K562 (cell line): ENCODE measurements around the gene CMTR1. TPM values are rescaled to one million over a fixed set of nuclear protein-coding genes. Genes with fewer than 3 reads are reported as not detected.

ENCODE experiments used
- E2F4 ChIP-seq: sonication (generic); formaldehyde crosslinking; IDR thresholded peaks from 2 replicates; pipeline ENCODE4 v1.8.0; 2022; ENCODE audit warnings: mild to moderate bottlenecking, low read depth, missing genetic modification reagents
- GTF2B ChIP-seq: IDR thresholded peaks from 2 replicates; pipeline ENCODE4 v1.6.1; 2011; ENCODE audit not compliant: insufficient read length; ENCODE audit errors: extremely low read depth
- HDAC2 ChIP-seq: fragments of 450-650 bp; IDR thresholded peaks from 2 replicates; pipeline ENCODE4 v1.6.1; 2016; ENCODE audit warnings: mild to moderate bottlenecking
- HMGXB4 ChIP-seq: sonication (generic); formaldehyde crosslinking; IDR thresholded peaks from 2 replicates; pipeline ENCODE4 v1.8.1; 2023; ENCODE audit warnings: mild to moderate bottlenecking, missing genetic modification reagents
- MBD2 ChIP-seq: sonication (generic); IDR thresholded peaks from 2 replicates; pipeline ENCODE4 v1.6.1; 2016; ENCODE audit warnings: low read depth, borderline replicate concordance
- MCM3 ChIP-seq: fragments of 450-650 bp; IDR thresholded peaks from 2 replicates; pipeline ENCODE4 v1.6.1; 2016
- MYNN ChIP-seq, 2 experiments: sonication (generic); formaldehyde crosslinking in 1 of 2; IDR thresholded peaks; 2 replicates each; pipeline versions ENCODE4 v1.5.0 to v1.6.1; 2016 to 2020; ENCODE audit warnings: antibody characterized with exemption in 1 of 2, missing genetic modification reagents in 1 of 2
- PRMT5 ChIP-seq: sonication (generic); formaldehyde crosslinking; IDR thresholded peaks from 2 replicates; pipeline ENCODE4 v1.5.0; 2020; ENCODE audit warnings: missing genetic modification reagents
- RAD51 ChIP-seq: fragments of 450-650 bp; IDR thresholded peaks from 2 replicates; pipeline ENCODE4 v1.7.1; 2016; ENCODE audit warnings: low read depth, mild to moderate bottlenecking, borderline replicate concordance
- ZBTB17 ChIP-seq: fragments of 450-650 bp; formaldehyde crosslinking; IDR thresholded peaks from 2 replicates; pipeline ENCODE4 v1.4.0; 2020; ENCODE audit warnings: mild to moderate bottlenecking
- ZNF197 ChIP-seq: fragments of 200-800 bp; sonication (Bioruptor generic); IDR thresholded peaks from 2 replicates; pipeline ENCODE4 v1.6.1; 2016; ENCODE audit warnings: low read depth, missing genetic modification characterization, missing compliant biosample characterization
- polyA plus RNA-seq, 8 experiments: library from polyadenylated mRNA; depleted of rRNA in 4 of 8; stranded (reverse) in 5 of 8; unstranded in 3 of 8; fragments of >200 nt; fragmentation: Nextera tagmentation in 2 of 8; fragmentation: Illumina TruSeq in 1 of 8; extraction: Ambion mirVana in 2 of 8; extraction: Trizol in 1 of 8; gene quantifications; 2 replicates each; pipeline versions ENCODE4 v1.2.1 to v1.2.3, GENCODE V29; 2011 to 2014; ENCODE audit warnings: inconsistent platforms in 1 of 8, missing spikeins in 1 of 8
- total RNA-seq, 7 experiments: library from RNA; depleted of rRNA in 6 of 7; stranded (reverse); fragments of >200 nt in 6 of 7; fragmentation: Illumina TruSeq in 2 of 7; extraction: Trizol in 2 of 7; gene quantifications; 2 replicates each; pipeline versions ENCODE4 v1.2.1 to v1.2.3, GENCODE V29; 2011 to 2021; ENCODE audit warnings: low replicate concordance in 1 of 7
- TF ChIP-seq, protein P1 (sequence below): fragments of 150-350 bp; IDR thresholded peaks from 2 replicates; pipeline ENCODE4 v1.6.1; 2014; ENCODE audit warnings: low read depth, mild to moderate bottlenecking, low read length, borderline replicate concordance
- TF ChIP-seq, protein P2 (sequence below): fragments of 450-650 bp; formaldehyde crosslinking; IDR thresholded peaks from 2 replicates; pipeline ENCODE4 v1.4.0; 2020; ENCODE audit warnings: mild to moderate bottlenecking, moderate library complexity
- TF ChIP-seq, protein P3 (sequence below): sonication (generic); IDR thresholded peaks from 2 replicates; pipeline ENCODE4 v1.6.1; 2016
- TF ChIP-seq, protein P4 (sequence below): sonication (generic); formaldehyde crosslinking; IDR thresholded peaks from 2 replicates; pipeline ENCODE4 v1.8.1; 2022; ENCODE audit warnings: missing genetic modification reagents

The CMTR1 gene
- total and polyA plus RNA-seq, 9 of the 15 experiments (the other 6 are each of a cell fraction or from before 2014, with no cell fraction given) = 2.9 to 63.5 (median 49.5) TPM

DNA sequence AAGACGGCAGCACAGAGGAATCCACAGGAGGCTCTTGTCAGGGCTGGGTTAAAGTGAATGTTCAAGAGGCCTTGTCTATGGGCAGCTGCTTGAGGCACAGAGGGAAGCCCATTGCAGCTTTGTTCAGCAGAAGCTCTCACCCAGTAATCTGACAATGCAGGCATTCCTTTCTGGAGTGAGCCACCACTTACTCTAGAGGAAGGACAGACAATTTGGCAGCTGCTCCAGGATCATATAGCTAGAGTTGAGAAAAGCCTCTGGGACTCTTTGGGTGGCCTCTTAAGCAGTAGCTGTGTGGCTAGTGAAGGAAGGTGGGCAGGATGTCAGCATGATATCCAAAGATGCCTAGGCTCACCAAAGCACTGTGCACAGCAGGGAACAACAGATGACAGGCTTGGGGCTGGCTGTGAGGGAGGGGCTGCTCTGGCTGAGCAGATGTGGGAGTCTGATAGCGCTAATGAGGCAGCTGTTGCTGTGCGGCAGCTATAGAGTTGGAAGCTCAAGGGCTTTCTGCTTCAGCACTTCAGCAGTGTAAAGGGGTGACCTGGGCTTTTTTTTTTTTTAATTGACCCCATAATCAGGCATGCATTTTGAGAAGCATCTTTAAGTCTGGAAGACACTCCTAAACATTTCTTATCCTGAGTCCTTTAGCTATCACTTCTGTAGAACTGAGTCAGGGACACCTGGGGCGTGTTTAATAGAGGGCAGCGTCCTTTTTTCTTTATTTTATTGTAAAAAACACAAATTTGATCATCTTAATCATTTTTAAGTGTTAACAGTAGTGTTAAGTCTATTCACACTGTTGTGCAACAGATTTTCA lies 27.2 kb downstream of the CMTR1 start (continued):
- TF ChIP-seq, protein P1, sequence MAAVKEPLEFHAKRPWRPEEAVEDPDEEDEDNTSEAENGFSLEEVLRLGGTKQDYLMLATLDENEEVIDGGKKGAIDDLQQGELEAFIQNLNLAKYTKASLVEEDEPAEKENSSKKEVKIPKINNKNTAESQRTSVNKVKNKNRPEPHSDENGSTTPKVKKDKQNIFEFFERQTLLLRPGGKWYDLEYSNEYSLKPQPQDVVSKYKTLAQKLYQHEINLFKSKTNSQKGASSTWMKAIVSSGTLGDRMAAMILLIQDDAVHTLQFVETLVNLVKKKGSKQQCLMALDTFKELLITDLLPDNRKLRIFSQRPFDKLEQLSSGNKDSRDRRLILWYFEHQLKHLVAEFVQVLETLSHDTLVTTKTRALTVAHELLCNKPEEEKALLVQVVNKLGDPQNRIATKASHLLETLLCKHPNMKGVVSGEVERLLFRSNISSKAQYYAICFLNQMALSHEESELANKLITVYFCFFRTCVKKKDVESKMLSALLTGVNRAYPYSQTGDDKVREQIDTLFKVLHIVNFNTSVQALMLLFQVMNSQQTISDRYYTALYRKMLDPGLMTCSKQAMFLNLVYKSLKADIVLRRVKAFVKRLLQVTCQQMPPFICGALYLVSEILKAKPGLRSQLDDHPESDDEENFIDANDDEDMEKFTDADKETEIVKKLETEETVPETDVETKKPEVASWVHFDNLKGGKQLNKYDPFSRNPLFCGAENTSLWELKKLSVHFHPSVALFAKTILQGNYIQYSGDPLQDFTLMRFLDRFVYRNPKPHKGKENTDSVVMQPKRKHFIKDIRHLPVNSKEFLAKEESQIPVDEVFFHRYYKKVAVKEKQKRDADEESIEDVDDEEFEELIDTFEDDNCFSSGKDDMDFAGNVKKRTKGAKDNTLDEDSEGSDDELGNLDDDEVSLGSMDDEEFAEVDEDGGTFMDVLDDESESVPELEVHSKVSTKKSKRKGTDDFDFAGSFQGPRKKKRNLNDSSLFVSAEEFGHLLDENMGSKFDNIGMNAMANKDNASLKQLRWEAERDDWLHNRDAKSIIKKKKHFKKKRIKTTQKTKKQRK = no peak
- TF ChIP-seq, protein P2, sequence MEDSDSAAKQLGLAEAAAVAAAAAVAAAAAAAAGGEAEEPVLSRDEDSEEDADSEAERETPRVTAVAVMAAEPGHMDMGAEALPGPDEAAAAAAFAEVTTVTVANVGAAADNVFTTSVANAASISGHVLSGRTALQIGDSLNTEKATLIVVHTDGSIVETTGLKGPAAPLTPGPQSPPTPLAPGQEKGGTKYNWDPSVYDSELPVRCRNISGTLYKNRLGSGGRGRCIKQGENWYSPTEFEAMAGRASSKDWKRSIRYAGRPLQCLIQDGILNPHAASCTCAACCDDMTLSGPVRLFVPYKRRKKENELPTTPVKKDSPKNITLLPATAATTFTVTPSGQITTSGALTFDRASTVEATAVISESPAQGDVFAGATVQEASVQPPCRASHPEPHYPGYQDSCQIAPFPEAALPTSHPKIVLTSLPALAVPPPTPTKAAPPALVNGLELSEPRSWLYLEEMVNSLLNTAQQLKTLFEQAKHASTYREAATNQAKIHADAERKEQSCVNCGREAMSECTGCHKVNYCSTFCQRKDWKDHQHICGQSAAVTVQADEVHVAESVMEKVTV (CRISPR knock-in tag) = no peak
- TF ChIP-seq PRMT5 (CRISPR knock-in tag) (no peak), ZNF197 (CRISPR knock-in tag) (peak; percentile 84; the same call in 1 of the 2 replicates), MYNN (IDR thresholded peaks at IDR 0.05) (peak; percentile 92), MYNN (CRISPR knock-in tag; IDR thresholded peaks at IDR 0.05) (no peak), E2F4 (CRISPR knock-in tag) (no peak), GTF2B (no peak), RAD51 (peak; percentile 31; the same call in 1 of the 2 replicates), ZBTB17 (CRISPR knock-in tag) (no peak), HDAC2 (peak; percentile 89), HMGXB4 (no peak), MCM3 (no peak), MBD2 (peak; percentile 76)
- TF ChIP-seq, protein P3, sequence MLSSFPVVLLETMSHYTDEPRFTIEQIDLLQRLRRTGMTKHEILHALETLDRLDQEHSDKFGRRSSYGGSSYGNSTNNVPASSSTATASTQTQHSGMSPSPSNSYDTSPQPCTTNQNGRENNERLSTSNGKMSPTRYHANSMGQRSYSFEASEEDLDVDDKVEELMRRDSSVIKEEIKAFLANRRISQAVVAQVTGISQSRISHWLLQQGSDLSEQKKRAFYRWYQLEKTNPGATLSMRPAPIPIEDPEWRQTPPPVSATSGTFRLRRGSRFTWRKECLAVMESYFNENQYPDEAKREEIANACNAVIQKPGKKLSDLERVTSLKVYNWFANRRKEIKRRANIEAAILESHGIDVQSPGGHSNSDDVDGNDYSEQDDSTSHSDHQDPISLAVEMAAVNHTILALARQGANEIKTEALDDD = peak; percentile 65; the same call in 1 of the 2 replicates
- TF ChIP-seq, protein P4, sequence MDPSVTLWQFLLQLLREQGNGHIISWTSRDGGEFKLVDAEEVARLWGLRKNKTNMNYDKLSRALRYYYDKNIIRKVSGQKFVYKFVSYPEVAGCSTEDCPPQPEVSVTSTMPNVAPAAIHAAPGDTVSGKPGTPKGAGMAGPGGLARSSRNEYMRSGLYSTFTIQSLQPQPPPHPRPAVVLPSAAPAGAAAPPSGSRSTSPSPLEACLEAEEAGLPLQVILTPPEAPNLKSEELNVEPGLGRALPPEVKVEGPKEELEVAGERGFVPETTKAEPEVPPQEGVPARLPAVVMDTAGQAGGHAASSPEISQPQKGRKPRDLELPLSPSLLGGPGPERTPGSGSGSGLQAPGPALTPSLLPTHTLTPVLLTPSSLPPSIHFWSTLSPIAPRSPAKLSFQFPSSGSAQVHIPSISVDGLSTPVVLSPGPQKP (CRISPR knock-in tag) = no peak
